Tibial nerve (tissue), 4 donors: ENCODE results near the gene TMEM132C. TPM values are rescaled to one million over a fixed set of nuclear protein-coding genes. Genes with fewer than 3 reads are reported as not detected.

Experiments used
- DNase-seq, 2 donors: peaks; one replicate each; pipeline ENCODE4 v3.0.0-alpha.2; 2019; ENCODE audit warnings: low spot score in 2 of 2
- H3K27ac ChIP-seq, 4 donors: fragments of 200-600 bp; sonication (generic) in 3 of 4; one replicate each; pipeline ENCODE4 v1.5.1; 2017 to 2019; ENCODE audit warnings: mild to moderate bottlenecking in 1 of 4
- H3K27me3 ChIP-seq, 2 donors: fragments of 200-600 bp; sonication (generic) in 1 of 2; one replicate each; pipeline versions ENCODE4 v1.5.1 to v1.6.0; 2017 to 2019
- H3K36me3 ChIP-seq, 3 donors: fragments of 200-600 bp; sonication (generic); one replicate each; pipeline ENCODE4 v1.5.1; 2018 to 2019
- H3K4me1 ChIP-seq, 4 donors: fragments of 200-600 bp; sonication (generic) in 3 of 4; one replicate each; pipeline ENCODE4 v1.5.1; 2017 to 2019
- H3K4me3 ChIP-seq, 4 donors: fragments of 200-600 bp; sonication (generic) in 3 of 4; one replicate each; pipeline ENCODE4 v1.5.1; 2017 to 2019; ENCODE audit warnings: mild to moderate bottlenecking in 1 of 4, moderate library complexity in 1 of 4
- H3K9me3 ChIP-seq, 4 donors: fragments of 200-600 bp; sonication (generic) in 3 of 4; one replicate each; pipeline ENCODE4 v1.5.1; 2017 to 2019
- EP300 ChIP-seq, 2 donors: sonication (generic); formaldehyde crosslinking; IDR thresholded peaks; one replicate each; pipeline ENCODE4 v1.6.1; 2017; ENCODE audit warnings: antibody characterized with exemption in 2 of 2, mild to moderate bottlenecking in 1 of 2
- POLR2A ChIP-seq, 2 donors: fragments of 450-650 bp; IDR thresholded peaks; one replicate each; pipeline ENCODE4 v1.6.1; 2017; ENCODE audit warnings: antibody characterized with exemption in 2 of 2, mild to moderate bottlenecking in 2 of 2, moderate library complexity in 2 of 2
- WGBS, 2 donors: methylation state at CpG; one replicate each; pipeline ENCODE4 v1.1.5; 2018; 5-methylcytosine and 5-hydroxymethylcytosine counted together
- total RNA-seq, 4 donors: library from RNA; depleted of rRNA; stranded (reverse); fragments of >200 nt; gene quantifications; one replicate each; pipeline ENCODE4 v1.1.0, GENCODE V29; 2016
- TF ChIP-seq, protein P1 (sequence below), 5 experiments: fragments of 200-600 bp in 3 of 5; fragments of 450-650 bp in 2 of 5; sonication (generic) in 3 of 5; IDR thresholded peaks; one replicate each; pipeline ENCODE4 v1.5.1; 2016 to 2019; ENCODE audit warnings: antibody characterized with exemption in 5 of 5, mild to moderate bottlenecking in 3 of 5, moderate library complexity in 2 of 5

Gene TMEM132C
- total RNA-seq, 4 donors from 2014 or later, result 8.2 to 17.4 (median 12.4) TPM

DNA sequence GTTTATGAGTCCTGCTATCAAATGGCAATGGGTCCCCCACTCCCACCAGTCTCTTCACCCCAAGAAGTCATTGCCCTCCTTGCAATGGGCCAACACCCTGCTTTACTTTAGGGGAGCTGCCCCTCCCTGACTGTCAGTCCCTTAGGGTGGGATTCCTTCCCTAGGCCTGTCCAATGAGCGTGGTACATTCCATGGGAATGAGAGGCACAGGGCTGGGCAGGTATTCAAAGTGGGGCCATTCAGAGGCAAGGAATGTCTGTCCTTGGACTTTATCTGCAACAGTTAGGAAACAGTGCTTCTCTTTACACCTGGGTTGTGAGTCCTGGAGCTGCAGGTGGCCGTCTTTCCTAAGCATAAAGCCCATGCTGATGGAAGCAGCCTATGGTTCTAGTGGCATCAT lies 40.8 kb downstream of the TMEM132C start:
- Histone ChIP-seq H3K27me3 (no peaks in the 10 kb centered on the region), H3K36me3 (no peaks in the 10 kb centered on the region), H3K4me3 (no peak overlapping the region), H3K9me3 (peaks cover 0 to 3% (median 0%) of the 10 kb centered on the region in 4 donors), H3K27ac (no peak overlapping the region), H3K4me1 (no peaks in the 10 kb centered on the region)
- WGBS, 2 donors, result 72 to 90% methylated on average over 2 of the region's 2 CpGs
- TF ChIP-seq POLR2A (IDR thresholded peaks at IDR 0.05), result no peak
- TF ChIP-seq, protein P1, sequence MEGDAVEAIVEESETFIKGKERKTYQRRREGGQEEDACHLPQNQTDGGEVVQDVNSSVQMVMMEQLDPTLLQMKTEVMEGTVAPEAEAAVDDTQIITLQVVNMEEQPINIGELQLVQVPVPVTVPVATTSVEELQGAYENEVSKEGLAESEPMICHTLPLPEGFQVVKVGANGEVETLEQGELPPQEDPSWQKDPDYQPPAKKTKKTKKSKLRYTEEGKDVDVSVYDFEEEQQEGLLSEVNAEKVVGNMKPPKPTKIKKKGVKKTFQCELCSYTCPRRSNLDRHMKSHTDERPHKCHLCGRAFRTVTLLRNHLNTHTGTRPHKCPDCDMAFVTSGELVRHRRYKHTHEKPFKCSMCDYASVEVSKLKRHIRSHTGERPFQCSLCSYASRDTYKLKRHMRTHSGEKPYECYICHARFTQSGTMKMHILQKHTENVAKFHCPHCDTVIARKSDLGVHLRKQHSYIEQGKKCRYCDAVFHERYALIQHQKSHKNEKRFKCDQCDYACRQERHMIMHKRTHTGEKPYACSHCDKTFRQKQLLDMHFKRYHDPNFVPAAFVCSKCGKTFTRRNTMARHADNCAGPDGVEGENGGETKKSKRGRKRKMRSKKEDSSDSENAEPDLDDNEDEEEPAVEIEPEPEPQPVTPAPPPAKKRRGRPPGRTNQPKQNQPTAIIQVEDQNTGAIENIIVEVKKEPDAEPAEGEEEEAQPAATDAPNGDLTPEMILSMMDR (IDR thresholded peaks at IDR 0.05), result no peak
- no peak for TF ChIP-seq EP300 (IDR thresholded peaks at IDR 0.05)
- no peak for DNase-seq

DNA sequence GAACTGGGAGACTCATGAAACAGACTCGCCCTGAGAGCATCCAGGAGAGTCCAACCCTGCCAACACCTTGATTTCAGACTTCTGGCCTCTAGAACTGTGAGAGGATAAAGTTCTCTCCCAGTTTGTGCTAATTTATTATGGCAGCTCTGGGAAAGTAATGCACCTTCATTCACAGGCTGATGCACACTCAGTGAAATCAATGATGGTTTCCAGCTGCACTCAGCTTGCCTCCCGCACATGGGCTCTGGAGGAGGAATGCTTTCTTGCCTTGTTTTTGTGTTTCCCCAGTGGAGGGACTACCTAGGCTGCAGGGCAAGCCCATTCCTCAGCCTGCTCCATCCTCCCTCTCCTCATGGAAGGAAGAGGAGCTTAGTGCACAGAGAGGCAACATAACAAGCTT lies 45.7 kb downstream of the TMEM132C start:
- no peak overlapping the region for H3K4me3 ChIP-seq
- DNase-seq, result no peak
- H3K27ac ChIP-seq, result no peak overlapping the region
- TF ChIP-seq, protein P1 (IDR thresholded peaks at IDR 0.05), result no peak
- TF ChIP-seq EP300 (IDR thresholded peaks at IDR 0.05), result no peak
- no peak for TF ChIP-seq POLR2A (IDR thresholded peaks at IDR 0.05)
- H3K4me1 ChIP-seq, result peaks cover 0 to 11% (median 0%) of the 10 kb centered on the region in 4 donors
- H3K36me3 ChIP-seq, result no peaks in the 10 kb centered on the region
- H3K9me3 ChIP-seq, result peaks cover 0 to 6% (median 0%) of the 10 kb centered on the region in 4 donors
- WGBS, 2 donors, result 65 to 66% methylated on average over 2 of the region's 2 CpGs
- no peaks in the 10 kb centered on the region for H3K27me3 ChIP-seq

DNA sequence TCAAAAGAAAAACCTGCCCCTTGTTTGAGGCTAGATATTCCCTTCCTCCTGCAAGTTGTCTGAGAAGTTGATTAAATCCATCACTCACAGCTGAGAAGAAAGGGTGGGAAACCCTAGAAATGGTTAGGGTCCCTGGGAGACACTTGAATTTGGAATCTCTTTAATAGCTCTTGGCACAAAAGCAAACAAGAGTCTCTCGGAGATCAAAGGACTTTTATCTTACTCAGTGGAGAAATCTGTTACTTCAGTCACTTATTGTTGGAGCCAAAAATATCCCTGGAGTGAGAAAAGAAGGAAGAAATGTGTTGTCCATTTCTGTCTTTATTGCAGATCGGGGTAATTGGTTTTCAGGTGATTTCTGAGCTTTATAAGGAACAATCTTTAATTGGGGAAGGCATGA lies 47.0 kb downstream of the TMEM132C start:
- H3K9me3 ChIP-seq, result peaks cover 0 to 6% (median 0%) of the 10 kb centered on the region in 4 donors
- no peak overlapping the region for H3K4me3 ChIP-seq
- H3K27me3 ChIP-seq, result no peaks in the 10 kb centered on the region
- WGBS, 2 donors, result 27 to 32% methylated on average over 2 of the region's 2 CpGs
- DNase-seq, result no peak
- H3K4me1 ChIP-seq, result peaks cover 0 to 22% (median 0%) of the 10 kb centered on the region in 4 donors
- no peak overlapping the region for H3K27ac ChIP-seq
- no peaks in the 10 kb centered on the region for H3K36me3 ChIP-seq
- TF ChIP-seq POLR2A (IDR thresholded peaks at IDR 0.05) (no peak), EP300 (IDR thresholded peaks at IDR 0.05) (no peak)
- TF ChIP-seq, protein P1 (IDR thresholded peaks at IDR 0.05), result no peak

DNA sequence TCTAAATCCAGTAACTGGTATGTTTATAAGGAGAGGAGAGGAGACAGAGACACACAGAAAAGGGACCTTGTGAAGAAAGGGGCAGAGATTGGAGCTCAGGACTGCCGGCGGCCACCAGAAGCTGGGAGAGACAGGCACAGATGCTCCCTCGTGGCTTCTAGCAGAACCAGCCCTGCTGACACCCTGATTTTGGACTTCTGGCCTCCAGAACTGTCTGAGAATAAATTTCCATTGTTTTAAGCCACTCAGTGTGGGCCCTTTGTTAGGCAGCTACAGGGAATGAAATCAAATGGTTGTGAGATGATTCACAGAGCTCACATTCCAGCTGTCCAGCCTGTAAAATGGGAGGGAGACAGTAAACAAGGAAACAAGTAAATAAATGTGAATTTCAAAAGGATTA lies 47.6 kb downstream of the TMEM132C start:
- H3K4me1 ChIP-seq, result peaks cover 0 to 22% (median 0%) of the 10 kb centered on the region in 4 donors
- H3K9me3 ChIP-seq, result peaks cover 0 to 6% (median 0%) of the 10 kb centered on the region in 4 donors
- DNase-seq, result no peak
- 79 to 80% methylated on average over 3 of the region's 3 CpGs for WGBS, 2 donors
- H3K36me3 ChIP-seq, result no peaks in the 10 kb centered on the region
- no peak overlapping the region for H3K27ac ChIP-seq
- H3K27me3 ChIP-seq, result no peaks in the 10 kb centered on the region
- TF ChIP-seq POLR2A (IDR thresholded peaks at IDR 0.05) (no peak), EP300 (IDR thresholded peaks at IDR 0.05) (no peak)
- TF ChIP-seq, protein P1 (IDR thresholded peaks at IDR 0.05), result no peak
- H3K4me3 ChIP-seq, result no peak overlapping the region

DNA sequence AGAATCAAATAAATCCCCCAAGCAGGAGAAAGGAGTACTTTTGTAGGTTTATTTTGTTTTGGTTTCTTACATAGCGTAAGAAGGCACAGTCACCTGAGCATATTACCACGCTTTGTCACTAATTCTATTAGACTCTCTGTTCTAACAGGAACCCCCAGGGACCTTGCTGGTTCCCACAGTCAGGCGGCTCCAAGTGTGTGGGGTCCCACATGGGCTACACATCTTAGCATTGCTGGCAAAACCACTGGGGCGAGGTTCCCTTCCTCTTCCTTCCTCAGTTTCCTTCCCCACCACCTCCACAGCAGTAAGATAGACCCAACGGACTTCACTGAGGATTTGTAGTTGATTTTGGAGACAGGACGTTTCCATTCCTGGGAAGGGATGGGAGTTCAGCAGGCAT lies 49.1 kb downstream of the TMEM132C start:
- DNase-seq, result no peak
- no peak overlapping the region for H3K4me3 ChIP-seq
- H3K36me3 ChIP-seq, result no peaks in the 10 kb centered on the region
- no peak for TF ChIP-seq EP300 (IDR thresholded peaks at IDR 0.05)
- TF ChIP-seq, protein P1 (IDR thresholded peaks at IDR 0.05), result no peak
- no peaks in the 10 kb centered on the region for H3K27me3 ChIP-seq
- H3K4me1 ChIP-seq, result peaks cover 0 to 22% (median 0%) of the 10 kb centered on the region in 4 donors
- H3K9me3 ChIP-seq, result peaks cover 0 to 6% (median 0%) of the 10 kb centered on the region in 4 donors
- WGBS, 2 donors, result 61 to 72% methylated on average over 6 of the region's 6 CpGs
- H3K27ac ChIP-seq, result peak overlapping the region in 1 of 4 donors; percentile 1
